T-helper 1 cell (primary cell): ENCODE data around the gene TRAPPC10.

Experiments used
- DNase-seq, 5 donors: peaks; one replicate each; pipeline ENCODE4 v3.0.0-alpha.2; 2012 to 2020

The TRAPPC10 gene

DNA sequence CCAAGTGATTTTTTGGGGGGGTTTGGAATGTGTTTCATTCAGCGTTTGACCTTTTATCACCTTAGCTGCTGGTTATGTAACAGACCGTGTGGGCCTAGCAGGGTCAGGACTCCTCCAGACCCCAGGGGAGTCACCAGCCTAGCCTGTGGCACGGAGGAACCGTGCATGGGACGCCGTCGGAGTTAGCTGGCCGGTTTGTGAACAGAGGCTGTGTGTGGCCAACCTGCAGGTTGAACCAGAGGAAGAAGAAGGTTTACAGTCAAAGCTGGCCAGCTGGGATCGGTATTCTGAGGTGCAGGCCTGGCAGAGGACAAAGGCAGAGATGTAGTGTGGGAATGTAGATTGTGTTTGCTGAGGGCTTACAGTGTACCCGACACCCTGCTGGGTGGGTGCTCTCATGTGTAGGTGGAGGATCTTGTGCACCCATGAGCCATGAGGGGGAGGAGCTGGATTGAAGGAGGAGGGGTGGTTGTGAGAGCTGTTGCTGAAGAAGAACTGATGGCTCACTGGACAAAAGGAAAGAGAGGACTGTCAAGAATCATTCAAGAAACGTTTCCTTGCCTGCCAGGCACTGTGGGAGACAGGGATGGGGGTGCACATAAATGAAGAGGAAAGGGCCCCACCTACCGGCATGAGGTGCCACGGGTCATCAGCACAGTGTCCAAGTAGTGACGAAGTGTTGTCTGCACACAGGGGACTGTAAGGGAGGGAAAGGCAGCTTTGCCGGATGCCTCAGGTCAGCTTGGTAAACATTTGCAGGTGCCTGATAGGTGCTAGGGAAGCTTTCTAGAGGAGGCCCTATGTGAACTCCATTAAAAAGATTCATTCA is 55.1 kb downstream of the TRAPPC10 start:
- DNase-seq = no peak

DNA sequence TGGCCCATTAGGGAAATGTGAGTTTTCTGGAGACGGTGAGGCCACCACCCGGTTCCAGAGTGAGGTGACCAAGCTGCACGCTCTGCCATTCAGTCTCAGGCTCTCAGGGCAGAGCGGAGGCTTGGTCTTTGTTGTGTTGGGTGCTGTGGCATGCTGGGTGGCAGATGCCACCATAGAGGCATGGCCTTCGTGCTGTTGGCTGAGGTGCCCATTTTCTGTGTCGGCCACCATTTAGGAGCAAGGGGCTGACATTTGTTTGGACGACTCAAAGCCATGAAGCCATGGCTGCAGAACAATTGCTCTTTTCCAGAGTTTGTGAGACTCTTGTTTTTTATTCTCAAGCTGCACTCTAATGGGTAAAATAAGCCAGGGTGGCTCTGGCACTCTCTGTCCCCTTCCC is 58.3 kb downstream of the TRAPPC10 start:
- no peak for DNase-seq

DNA sequence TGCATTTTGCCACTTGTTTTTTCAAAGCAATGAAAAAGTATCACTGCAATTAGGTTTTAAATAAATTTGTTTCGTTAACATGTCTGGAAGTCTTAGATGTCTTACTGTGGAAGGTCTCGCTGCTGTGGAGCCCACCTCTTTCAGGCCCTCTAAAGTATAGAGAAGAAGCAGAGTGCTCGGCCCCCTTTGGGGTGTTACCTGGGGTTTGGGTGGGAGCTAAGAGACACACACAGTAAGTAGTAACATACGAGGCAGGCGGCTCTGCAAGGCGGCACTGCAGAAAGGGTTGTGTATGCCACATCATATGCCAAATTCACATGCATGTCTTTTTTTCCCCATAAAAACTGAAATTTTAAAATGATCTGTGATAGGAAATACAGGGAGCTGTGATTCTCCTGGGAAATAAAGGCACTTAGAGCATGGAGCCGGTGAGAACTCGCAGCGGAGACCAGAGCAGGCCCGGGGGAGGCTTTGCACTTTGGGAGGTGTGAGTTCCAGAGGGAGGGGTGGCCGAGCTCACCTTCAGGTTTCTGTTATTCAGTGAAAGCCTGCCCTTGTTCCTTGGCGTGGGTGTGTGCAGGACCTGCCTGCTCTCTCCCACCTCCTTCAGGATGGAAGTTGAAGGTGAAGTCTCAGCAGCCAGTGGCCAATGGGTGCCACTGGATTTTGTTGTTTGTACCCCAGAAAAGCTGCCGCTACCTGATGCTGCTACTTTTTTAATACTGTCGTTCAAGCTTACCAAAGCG is 59.4 kb downstream of the TRAPPC10 start:
- no peak for DNase-seq

DNA sequence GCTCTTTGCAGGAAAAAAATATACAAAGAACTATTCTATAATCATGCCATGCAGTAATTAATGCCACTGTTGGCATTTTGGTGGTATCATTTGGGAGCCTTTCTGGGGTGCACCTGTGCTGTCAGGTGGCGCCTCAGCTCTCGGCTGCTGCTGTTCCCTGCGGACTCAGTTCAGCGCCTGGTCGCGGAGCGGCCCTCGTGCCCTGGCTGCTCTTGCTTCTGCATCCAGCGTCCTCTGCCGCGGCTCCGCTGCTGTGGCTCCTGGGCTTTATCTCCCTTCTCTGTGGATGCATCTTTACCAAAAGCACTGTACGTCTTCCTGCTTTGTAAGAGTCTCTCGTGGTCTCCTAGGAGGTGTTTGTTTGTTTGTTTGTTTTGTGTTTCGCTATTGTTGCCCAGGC is 60.0 kb downstream of the TRAPPC10 start:
- DNase-seq = no peak

DNA sequence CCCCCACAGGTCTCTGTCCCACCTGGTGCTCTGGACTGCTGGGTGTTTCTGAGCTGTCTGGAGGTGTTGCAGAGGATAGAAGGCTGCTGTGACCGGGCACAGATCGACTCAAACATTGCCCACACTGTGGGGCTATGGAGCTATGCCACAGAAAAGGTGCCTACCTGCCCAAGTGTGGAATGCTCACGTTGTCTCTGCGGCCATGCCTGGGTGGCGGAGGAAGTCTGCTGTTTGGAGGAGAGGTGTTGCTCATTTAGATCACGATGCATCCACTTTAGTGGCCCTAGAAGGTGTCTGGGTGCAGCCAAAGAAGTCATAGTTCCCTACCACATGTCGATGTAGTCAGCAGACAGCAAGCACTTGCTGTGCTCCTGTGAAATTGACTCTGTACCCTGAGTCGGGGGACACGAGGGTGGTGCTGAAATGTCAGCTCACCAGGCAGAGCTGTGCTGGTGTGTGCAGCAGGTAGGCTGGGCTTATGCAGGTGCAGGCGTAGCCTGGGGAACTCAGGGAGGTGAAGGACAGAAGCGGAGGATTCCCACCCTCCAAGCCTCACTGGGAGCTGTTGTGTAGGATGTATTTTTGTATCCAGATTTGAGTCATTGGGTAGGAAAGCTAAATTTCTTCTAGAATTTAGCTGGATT is 62.3 kb downstream of the TRAPPC10 start:
- no peak for DNase-seq

DNA sequence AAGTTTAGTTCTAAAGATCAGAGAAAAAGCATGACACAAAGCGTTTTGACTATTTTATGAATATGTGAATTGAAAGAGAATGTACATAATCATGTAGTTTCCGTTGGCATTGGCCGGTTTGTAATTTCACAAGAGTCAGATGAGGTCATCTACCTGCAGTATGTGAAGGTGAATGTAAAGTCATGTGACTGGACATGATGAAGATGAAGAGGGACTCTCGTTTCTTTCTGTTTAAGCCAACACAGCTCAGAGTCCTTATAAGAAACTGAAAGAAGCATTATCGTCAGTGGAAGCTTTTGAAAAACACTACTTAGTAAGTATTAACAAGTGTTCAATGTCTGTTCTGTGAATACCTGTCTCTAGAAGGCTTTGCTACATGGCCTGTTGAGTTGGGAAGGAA is 64.2 kb downstream of the TRAPPC10 start:
- no peak for DNase-seq

DNA sequence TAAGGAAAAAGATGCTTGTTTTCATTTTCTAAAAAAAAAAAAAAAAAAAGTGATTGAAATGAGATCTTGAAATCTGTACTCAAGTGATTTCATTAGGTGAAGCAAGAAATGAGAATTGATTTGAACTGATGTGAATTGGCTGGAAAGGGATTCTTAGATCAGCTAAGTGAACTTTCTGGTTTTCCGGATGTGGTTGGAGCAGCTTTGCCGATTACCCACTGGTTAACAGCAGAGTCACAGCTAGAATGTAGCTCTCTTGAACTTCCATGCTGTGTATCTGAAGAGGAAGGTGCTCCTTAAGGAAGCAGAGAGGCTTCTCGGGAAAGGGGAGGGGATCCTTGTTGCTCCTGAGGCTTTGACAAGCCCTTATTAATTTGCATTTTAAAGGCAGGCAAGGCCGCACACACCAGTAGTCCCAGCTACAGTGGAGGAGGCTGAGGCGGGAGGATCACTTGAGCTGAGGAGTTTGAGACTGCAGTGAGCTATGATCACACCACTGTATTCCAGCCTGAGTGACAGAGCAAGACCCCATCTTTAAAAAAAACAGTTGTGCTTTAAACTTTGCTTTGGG is 66.4 kb downstream of the TRAPPC10 start:
- peak in 1 of 5 donors; percentile 56 for DNase-seq

DNA sequence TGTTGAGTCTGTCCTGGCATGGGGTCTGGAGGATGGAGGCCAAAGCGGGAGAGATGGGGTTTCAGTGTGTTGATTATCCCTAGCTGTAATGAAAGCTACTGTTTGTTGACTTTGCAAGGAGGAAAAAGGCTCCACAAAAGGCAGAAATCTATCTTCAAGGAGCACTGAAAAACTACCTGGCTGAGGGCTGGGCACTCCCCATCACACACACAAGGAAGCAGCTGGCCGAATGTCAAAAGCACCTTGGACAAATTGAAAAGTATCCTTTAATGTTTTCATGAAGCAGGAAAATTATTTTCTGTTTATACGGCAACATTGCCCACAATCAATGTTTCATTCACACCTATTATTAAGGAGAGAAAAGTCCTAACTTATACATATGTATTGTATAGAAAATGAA is 67.3 kb downstream of the TRAPPC10 start:
- DNase-seq = no peak

DNA sequence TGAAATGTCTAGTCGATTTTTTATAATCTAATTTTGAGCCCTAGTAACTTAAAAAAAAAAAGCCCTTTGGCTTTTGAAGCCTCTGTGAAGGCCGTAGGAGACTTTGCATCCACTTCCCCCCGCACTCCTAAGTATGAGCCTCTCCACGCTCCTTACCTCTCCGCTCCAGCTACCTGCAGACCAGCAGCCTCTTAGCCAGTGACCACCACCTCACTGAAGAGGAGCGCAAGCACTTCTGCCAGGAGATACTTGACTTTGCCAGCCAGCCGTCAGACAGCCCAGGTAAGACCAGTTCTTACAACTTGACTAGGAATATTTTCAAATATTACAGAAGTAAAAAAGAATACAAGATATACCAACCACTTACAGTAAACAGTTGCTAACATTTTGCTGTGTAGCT is 67.7 kb downstream of the TRAPPC10 start:
- DNase-seq = no peak

DNA sequence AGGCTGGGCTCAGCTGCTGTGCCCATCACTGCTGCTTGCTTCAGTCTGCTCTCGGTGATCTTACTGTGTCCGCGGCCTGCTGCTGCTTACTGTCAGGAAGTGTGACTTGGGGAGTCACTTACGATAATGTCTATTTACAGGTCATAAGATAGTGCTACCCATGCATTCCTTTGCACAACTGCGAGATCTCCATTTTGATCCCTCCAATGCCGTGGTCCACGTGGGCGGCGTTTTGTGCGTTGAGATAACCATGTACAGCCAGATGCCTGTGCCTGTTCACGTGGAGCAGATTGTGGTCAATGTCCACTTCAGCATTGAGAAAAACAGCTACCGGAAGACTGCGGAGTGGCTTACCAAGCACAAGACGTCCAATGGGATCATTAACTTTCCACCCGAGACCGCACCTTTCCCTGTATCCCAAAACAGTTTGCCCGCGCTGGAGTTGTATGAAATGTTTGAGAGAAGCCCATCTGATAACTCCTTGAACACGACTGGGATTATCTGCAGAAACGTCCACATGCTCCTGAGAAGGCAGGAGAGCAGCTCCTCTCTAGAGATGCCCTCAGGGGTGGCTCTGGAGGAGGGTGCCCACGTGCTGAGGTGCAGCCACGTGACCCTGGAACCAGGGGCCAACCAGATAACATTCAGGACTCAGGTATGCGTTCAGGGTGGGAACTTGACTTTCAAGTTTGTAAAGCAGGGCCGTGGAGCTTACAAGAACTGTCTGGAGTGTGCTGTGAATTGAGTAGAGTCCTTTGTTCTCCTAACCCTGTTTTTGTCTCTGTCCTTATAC is 70.7 kb downstream of the TRAPPC10 start:
- DNase-seq = peak in 1 of 5 donors; percentile 64

DNA sequence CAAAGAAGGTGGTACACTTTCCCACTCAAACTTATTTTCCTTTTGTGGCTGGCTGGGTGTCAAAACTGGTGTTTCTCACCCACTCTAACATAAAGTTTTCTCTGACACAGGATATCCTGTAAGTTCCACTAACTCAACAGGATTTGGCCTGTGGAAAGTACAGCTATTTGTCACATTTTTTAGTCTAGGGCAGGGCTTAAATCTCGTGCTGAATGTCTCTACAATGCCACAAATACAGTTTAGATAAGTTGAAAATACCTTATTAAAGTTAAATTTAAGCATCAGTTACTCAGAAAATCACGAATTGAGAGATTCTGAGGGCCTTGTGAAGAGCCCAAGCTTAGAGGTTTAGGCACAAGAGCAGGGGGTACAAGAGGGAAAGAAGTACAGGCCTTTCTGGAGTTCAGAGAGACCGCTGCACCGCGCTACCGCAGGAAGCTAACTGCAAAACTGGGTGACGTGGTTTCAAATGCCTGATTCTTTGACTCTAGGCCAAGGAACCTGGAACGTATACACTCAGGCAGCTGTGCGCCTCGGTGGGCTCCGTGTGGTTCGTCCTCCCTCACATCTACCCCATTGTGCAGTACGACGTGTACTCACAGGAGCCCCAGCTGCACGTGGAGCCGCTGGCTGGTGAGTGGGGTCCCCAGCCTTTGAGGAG is 71.7 kb downstream of the TRAPPC10 start:
- peak; percentile 26 to 87 (median 59) for DNase-seq

DNA sequence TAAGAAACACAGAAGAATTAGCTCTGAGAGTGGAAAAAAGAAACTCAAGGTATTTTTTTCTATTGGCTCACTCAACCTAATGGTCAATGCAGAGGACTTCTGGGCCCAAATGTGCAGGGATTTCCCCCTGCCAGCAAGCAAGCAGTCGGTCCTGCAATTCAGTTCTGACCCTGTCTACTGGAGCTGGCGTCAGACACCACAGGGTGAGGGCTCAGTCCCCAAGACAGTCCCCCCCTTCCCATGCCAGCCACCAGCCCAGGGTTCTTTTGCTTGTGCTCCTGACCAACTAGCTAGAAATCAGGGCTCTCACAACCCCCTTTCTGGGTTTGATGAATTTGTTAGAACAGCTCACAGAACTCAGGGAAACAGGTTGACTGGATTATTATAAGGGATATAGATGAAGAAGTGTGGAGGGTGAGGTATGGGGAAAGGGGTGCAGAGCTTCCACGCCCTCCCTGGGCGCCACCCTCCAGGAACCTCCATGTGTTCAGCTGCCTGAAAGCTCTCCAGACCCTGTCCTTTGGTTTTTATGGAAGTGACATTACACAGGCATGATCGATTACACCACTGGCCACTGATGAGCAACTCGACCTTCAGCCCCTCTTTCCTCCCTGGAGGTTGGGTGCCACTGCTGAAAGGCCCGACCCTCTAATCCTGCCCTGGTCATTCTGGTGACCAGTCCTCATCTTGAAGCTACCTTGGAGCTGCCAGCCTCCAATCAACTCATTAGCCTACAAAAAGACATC is 72.6 kb downstream of the TRAPPC10 start:
- DNase-seq = peak in 1 of 5 donors; percentile 29

DNA sequence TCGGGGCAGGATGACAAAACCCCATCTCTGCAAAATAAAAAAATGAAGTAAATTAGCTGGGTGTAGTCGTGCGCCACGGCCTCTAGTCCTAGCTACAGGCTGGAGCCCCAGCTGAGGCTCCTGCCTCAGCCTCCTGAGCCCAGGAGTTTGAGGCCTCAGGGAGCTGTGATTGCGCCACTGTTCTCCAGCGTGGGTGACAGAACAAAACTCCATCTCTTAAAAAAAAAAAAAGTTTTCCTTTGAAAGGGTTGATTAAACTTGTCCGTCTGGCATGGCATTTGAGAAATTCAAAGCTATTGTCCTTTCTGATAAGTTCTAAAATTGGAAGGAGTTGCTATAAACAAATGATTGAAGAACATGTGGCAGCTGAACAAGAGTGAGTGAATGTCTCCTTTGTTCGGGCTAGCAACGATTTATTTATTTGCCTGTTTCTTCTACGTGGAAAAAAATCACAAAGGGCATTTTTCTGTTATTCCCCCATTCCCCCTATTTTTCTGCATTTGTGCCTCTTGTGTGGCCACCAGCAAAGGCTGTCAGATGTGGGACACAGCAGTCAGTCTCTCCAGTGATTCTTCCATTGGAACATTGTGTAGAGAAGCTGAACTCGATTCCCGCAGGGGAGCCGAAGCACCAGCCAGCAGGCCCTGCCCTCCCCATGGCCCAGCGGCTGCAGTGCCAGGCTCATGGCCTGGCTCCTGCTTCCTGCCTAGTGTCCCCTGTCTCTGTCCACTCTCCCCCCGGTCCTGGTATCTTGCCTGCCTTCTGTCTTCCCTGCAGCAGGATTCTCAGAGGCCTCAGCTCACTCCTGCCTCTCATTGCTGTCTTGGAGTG is 73.6 kb downstream of the TRAPPC10 start:
- peak in 1 of 5 donors; percentile 43 for DNase-seq

DNA sequence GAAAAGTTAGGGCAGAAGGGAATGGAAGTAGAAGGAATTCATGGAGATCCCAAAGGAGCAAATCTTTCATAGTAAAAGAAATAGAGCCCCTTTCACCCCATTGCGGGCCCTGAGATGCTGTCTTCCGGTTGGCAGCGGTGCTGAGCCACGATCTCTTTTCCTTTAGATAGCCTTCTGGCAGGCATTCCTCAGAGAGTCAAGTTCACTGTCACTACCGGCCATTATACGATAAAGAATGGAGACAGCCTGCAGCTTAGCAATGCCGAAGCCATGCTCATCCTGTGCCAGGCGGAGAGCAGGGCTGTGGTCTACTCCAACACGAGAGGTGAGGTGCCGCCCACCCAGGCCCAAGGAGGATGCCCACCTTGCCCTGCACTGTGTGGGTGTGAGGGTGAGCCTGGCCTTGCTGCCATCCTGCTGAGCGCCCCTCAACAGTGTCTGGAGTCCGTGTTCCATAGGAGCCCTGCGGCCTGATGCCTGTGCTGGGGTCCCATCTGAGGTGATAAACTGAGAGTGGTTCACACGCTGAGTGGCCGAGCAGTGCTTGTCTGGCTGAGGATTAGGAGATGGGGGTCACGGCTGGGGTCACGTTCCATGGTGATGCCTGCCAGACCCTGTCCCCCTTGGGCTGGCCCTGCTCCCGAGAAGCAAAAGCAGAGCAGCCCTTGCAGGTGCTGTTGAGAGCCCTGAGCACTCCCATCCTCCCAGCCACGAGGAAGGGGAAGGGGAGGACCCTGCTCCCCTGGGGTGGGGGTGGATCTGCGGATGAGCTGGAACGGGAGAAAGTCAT is 74.7 kb downstream of the TRAPPC10 start:
- DNase-seq = no peak

DNA sequence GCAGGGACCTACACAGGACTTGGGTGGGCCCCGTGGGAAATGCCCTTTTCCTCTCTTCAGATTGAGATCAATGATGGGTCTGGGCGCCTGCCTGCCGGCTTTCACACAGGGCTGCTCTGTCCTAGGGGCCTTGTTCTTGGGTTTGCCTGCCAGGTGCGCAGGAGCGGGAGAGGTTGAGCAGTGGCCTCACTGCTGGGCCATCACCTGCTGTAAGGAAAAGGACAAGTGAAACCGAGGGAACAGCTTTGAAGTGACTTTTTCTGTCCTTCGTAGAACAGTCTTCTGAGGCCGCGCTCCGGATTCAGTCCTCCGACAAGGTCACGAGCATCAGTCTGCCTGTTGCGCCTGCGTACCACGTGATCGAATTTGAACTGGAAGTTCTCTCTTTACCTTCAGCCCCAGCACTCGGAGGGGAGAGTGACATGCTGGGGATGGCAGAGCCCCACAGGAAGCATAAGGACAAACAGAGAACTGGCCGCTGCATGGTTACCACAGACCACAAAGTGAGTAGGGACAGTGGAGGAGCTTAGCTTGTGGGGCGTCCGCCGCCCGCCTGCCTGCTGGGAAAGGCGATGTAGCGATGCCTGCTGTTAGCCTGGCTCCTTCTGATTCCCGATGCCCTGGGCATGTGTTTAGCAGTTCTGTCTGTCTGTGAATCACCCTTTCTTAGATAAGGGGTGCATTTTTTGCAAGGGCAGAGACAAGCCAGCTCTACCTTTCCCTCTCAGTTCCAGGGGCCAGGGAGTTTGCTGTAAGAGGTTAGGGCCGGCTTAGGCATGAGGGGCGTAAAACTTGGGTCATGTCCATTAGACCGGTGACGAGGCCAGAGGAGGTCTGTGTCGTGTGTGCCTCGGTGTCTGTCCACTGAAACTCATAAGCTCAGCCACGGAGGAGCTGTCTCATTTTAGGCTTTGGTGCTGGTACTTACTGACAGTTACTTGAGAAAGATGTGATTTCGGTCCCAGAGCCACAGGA is 75.6 kb downstream of the TRAPPC10 start:
- no peak for DNase-seq

DNA sequence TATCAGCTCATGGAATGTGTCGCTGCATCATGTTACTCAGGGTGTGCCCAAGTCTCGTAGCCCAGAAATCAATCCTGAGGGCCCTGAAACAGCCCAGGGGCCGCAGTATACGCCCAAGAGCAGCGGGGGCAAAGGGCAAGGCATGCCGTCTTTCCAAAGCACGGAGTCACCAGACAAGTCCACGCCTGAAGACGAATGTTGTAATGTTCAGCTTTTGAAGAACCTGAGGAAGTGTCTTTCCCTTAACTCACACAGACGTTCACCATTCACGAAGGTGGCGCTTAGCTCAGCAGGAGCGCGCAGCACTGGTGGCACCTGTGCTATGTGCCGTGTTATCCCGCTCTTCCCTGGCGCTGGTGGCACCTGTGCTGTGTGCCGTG is 76.3 kb downstream of the TRAPPC10 start:
- no peak for DNase-seq

DNA sequence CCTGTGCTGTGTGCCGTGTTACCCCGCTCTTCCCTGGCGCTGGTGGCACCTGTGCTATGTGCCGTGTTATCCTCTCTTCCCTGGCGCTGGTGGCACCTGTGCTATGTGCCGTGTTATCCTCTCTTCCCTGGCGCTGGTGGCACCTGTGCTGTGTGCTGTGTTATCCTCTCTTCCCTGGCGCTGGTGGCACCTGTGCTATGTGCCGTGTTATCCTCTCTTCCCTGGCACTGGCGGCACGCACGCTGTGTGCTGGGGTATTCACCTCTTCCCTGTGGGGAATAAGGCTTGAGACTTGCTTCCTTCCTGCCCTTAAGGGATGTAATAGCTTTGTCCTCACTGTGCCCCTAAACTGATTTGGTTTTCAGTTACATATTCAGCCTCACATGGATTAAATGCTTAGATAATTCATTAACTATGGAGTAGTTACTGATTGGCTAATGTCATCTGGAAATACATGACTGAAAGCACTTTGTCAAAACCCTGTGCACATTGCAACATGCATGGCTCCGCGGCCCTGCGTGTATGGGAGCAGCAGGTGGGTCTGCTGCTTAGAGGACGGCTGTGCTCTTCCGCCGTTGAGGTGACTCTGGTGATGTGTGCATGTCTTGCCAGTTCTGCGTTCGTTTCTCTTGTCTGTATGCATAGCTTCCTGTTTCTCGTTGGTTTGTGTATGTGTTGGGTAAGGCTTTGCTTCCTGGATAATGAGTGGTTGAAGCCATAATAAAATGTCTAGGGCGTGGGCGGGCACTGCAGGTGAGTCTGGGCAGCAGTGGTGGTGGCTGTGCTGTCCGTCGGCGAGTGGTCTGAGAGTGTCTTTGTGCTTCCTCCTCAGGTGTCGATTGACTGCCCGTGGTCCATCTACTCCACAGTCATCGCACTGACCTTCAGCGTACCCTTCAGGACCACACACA is 77.1 kb downstream of the TRAPPC10 start:
- DNase-seq = peak in 3 of 5 donors; percentile 44 to 88 (median 50)
